ENCODE results near the gene SPOCK1. TPM values are rescaled to one million over a fixed set of nuclear protein-coding genes. Genes with fewer than 3 reads are reported as not detected.

The SPOCK1 gene
- total RNA-seq, 1 experiment from 2014 or later, result not detected

DNA sequence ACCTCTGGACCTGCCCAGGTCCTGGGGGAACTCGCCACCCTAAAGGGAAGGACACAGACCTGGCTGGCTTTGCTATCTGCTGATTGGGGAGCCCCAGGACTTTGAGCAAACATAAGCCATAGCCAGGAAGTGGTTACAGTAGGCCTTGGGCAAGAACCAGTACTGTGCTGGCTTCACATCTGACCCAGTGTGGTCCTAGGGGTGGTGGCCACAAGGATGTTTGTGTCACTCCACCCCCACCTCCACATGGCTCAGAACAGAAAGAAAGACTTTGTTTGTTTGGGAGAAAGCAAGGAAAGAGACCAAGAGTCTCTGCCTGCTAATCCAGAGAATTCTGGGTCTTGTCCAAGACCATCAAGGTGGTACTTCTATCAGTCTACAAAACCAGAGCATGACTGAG is 334.2 kb downstream of the SPOCK1 start:
- in situ Hi-C loops (cut with HindIII; ENCODE audit: low sequenced_read_pairs), result no loop called here
- DNase-seq (ENCODE audit: low spot score), result no peak

DNA sequence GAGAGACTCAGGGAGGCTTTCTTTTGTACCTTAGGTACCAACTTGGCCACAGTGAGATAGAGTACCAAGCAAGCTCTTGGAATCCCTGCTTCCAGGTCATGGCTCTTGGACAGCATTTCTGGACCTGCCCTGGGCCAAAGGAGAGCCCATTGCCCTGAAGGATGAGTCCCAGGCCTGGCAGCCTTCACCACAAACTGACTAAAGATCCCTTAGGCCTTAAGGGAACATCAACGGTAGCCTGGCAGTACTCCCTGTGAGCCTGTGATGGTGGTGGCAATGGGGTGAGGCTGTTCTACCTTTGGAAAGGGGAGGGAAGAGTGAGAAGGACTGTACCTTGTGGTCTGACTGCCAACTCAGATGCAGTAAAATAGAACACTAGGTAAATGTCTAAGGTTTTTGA is 334.6 kb downstream of the SPOCK1 start:
- no peak for DNase-seq (ENCODE audit: low spot score)
- in situ Hi-C loops (cut with HindIII; ENCODE audit: low sequenced_read_pairs), result no loop called here

GRCh38 chr5:137158691-137159090 is 340.4 kb downstream of the SPOCK1 start:
- DNase-seq (ENCODE audit: low spot score), result no peak
- in situ Hi-C loops (cut with HindIII; ENCODE audit: low sequenced_read_pairs), result no loop called here

DNA sequence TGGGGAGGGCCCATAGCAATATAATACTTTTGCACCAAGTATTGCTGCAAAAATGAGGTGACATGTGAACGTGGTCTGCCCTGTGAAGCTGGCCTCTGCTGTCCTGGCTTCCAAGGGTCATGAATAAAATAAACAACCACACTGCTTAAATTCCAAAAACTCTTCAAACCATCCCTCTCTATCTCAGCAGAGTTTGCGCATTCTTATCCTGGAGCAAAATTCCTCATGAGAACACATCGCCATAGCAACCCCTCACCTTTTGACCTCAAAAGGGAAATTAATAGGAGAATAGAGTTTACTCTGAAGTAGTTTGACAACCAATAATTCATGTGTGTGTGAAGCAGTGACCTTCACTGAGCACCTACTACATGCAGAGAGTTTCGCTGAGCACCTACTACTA is 342.9 kb downstream of the SPOCK1 start:
- in situ Hi-C loops (cut with HindIII; ENCODE audit: low sequenced_read_pairs), result no loop called here
- DNase-seq (ENCODE audit: low spot score), result no peak

GRCh38 chr5:137155261-137156000 is 343.7 kb downstream of the SPOCK1 start:
- in situ Hi-C loops (cut with HindIII; ENCODE audit: low sequenced_read_pairs), result no loop called here
- no peak for DNase-seq (ENCODE audit: low spot score)

- in situ Hi-C loops (cut with HindIII; ENCODE audit: low sequenced_read_pairs), result no loop called here
- no peak for DNase-seq (ENCODE audit: low spot score)
Observed at GRCh38 chr5:137152616-137153015, 346.5 kb downstream of the SPOCK1 start.

GRCh38 chr5:137148655-137149054 is 350.5 kb downstream of the SPOCK1 start:
- in situ Hi-C loops (cut with HindIII; ENCODE audit: low sequenced_read_pairs), result no loop called here
- DNase-seq (ENCODE audit: low spot score), result no peak

GRCh38 chr5:137148159-137148558 is 351.0 kb downstream of the SPOCK1 start:
- in situ Hi-C loops (cut with HindIII; ENCODE audit: low sequenced_read_pairs), result no loop called here

DNA sequence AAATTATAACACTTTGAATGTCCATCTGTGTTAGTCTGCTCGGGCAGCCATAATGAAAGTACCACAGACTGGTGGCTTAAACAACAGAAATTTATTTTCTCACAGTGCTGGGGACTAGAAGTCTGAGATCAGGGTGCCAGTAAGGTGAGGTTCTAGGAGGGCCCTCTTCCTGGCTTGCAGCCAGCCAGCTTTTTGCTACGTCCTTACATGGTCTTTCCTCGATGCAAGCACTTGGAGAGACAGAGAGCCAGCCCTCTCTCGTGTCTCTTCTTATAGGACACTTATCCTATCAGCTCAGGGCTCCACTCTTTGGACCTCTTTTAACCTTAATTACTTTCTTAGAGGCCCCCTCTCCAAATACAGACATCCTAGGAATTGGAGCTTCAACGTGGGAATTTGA is 351.8 kb downstream of the SPOCK1 start:
- in situ Hi-C loops (cut with HindIII; ENCODE audit: low sequenced_read_pairs), result no loop called here
- no peak for DNase-seq (ENCODE audit: low spot score)

More at GRCh38 chr5:137148159-137148558, 351.0 kb downstream of the SPOCK1 start:
- DNase-seq (ENCODE audit: low spot score), result peak; percentile 47

- in situ Hi-C loops (cut with HindIII; ENCODE audit: low sequenced_read_pairs), result no loop called here
- DNase-seq (ENCODE audit: low spot score), result no peak
Observed at GRCh38 chr5:137146402-137146890, 352.7 kb downstream of the SPOCK1 start.

DNA sequence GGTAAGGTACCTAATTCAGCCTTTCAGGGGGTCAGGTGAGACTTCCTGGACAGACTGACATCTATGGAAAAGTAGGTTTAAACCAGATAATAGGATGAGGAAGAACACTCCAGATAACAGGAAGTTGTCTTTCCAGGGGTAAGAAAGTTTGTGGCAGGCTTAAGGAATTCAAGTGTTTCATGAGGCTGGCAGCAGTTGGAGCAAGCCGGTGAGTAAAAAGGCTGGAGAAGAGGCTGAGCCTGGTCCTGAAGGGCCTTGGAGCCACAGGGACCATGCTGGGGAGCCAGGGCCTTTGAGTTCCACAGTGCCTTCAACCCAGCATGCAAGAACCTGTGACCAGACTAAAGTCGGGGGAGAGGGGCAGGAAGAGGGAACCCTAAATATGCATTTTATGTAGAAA is 353.4 kb downstream of the SPOCK1 start:
- no peak for DNase-seq (ENCODE audit: low spot score)
- in situ Hi-C loops (cut with HindIII; ENCODE audit: low sequenced_read_pairs), result no loop called here

DNA sequence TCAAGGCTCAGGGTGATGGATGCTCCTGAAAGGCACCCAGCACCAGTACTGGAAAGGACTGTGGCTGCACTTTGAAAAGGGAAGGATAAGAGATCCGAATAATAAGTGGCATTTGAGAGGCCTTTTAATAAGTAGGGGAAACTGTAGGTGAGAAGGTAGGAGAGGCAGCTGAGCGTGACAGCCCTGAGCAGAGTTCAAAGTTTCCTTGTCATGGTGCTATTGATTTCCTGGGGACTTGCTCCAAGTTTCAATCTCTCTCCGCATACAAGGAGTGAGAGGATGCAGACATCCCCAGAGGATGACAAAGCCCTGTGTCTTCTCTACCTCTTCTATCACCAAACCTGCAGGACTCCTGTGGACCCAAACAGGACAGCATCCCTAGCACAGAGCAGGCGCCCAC is 354.5 kb downstream of the SPOCK1 start:
- DNase-seq (ENCODE audit: low spot score), result no peak

GRCh38 chr5:137142764-137143605 is 356.1 kb downstream of the SPOCK1 start:
- in situ Hi-C loops (cut with HindIII; ENCODE audit: low sequenced_read_pairs), result no loop called here
- no peak for DNase-seq (ENCODE audit: low spot score)

More for the DNA sequence above, 354.5 kb downstream of the SPOCK1 start:
- in situ Hi-C loops (cut with HindIII; ENCODE audit: low sequenced_read_pairs), result no loop called here

- DNase-seq (ENCODE audit: low spot score), result no peak
- in situ Hi-C loops (cut with HindIII; ENCODE audit: low sequenced_read_pairs), result no loop called here
Observed at GRCh38 chr5:137142346-137142745, 356.8 kb downstream of the SPOCK1 start.

DNA sequence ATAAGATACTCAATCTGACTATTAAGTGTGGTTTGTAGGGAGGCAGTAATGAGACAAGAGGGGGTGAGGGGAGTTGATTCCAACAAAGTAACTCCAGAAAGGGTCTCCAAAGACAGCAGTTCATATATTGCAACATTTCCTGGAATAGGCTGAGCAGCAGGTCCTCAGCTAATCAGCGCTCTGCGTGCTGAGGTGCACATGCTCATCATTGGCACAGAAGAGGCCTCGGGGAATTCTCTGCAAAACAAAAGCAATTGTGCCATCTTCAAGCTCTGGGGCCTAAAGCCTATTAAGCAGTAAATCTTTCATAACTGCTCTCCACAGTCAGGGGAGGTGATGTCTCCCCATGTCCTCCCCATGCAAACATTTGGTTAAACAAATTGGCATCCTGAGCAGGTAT is 357.3 kb downstream of the SPOCK1 start:
- in situ Hi-C loops (cut with HindIII; ENCODE audit: low sequenced_read_pairs), result no loop called here
- peak; percentile 77 for DNase-seq (ENCODE audit: low spot score)

DNA sequence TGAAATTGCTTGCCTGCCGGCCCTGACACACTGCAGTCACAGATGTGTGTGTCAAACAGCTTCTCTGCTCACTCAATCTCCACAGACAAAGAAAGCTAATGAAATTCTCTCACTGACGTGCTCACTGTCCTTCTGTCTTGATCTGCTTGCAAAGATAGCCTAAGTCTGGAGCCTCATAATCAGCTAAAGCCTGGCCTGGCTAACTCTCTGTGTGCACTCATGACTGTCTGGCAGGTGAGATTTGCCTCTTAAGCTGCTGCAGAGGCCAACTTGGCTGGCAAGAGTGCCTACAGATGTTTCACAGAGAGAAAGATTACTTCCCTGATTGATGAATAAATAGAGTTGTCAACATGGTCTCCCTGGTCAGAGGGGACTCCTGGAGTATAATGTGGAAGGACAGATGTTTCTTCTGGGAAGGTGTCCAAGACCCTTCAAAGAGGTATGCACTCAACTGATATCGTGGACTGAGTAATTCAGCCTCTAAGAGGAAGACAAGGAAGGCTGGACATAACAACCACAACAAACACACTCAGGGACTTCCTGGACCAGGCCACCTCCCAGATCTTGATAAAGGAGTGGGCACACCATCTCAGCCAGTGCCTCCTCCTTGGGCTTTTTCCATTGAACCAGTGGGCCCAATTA is 362.0 kb downstream of the SPOCK1 start:
- in situ Hi-C loops (cut with HindIII; ENCODE audit: low sequenced_read_pairs), result no loop called here
- no peak for DNase-seq (ENCODE audit: low spot score)

DNA sequence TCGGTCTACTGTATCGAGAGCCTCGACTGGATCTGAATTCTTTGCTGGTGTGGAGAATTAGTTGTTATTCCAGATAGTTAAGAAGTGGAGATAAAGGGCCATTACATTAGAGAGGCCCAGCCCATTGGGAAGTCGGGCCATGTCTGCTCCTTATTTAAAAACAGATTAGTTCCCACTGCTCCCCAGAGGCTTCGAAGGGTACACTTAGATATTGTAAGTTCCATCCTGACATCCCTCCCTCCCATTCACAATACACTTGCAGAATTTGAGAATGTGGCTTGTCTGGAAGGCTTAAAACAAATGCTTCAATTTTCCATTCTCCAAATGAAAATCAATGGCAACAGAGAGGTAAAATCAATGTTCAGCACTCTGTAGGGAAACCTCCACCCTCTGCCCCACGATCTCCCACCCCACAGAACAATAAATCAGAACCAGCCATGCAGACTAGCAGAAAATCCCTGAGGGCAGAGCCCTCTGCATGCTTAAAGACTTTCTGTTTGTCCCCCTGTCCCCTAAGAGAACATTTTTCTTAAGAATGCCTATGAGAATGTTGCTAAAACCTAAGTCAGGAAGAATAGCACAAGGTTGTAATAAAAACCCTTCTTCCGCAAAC is 364.1 kb downstream of the SPOCK1 start:
- no peak for DNase-seq (ENCODE audit: low spot score)
- in situ Hi-C loops (cut with HindIII; ENCODE audit: low sequenced_read_pairs), result no loop called here

- in situ Hi-C loops (cut with HindIII; ENCODE audit: low sequenced_read_pairs), result no loop called here
- no peak for DNase-seq (ENCODE audit: low spot score)
Observed at GRCh38 chr5:137129886-137130680, 369.0 kb downstream of the SPOCK1 start.

- in situ Hi-C loops (cut with HindIII; ENCODE audit: low sequenced_read_pairs), result no loop called here
- no peak for DNase-seq (ENCODE audit: low spot score)
Observed at GRCh38 chr5:137128012-137128411, 371.1 kb downstream of the SPOCK1 start.

Measured in G401 (cell line).